GM18517 (cell line): ENCODE measurements around the gene DLGAP1.

Source experiments
- ATAC-seq: cut with Tn5 transposase; IDR thresholded peaks from one replicate; pipeline ENCODE4 v1.9.1; 2021; ENCODE audit warnings: mild to moderate bottlenecking, moderate library complexity; ENCODE audit not compliant: unreplicated experiment

DLGAP1 gene

DNA sequence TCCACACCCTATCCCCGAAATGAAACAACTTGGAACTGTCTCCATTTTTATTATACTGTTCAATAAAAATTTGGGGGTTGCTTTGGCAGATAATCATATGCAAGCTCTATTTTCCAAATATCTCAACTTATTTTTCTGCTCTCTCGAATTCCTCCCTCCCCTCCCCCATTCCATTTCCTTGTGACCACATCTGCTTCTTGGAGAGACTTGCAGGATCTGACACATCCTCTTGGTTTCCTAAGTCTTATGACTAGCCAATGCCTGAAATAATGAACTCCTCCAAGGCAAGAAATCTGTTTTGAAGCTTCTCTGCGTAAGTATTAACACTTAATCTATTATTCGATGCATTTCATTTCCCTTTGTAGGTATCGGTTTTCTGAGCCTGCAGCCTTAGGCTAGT is 989.1 kb downstream of the DLGAP1 start:
- ATAC-seq, result no peak

DNA sequence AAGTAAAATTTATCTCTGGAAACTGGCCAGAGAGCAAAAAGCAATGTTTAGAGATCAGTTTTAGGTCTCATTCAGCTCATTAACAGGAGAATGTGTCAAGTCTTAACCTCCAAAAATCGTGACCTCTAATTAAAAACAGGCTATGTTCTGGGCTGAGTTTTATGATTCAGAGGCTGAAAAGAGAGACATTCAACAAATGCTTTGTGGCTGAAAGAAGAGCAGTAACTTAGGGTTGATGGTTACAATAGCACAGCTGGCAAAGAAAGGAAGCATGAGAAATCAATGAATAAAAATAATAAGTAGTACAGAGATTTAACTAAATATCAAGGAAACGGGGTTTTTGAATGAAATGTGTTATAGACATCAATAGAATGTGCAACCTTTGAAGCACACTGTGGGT is 992.1 kb downstream of the DLGAP1 start:
- no peak for ATAC-seq

DNA sequence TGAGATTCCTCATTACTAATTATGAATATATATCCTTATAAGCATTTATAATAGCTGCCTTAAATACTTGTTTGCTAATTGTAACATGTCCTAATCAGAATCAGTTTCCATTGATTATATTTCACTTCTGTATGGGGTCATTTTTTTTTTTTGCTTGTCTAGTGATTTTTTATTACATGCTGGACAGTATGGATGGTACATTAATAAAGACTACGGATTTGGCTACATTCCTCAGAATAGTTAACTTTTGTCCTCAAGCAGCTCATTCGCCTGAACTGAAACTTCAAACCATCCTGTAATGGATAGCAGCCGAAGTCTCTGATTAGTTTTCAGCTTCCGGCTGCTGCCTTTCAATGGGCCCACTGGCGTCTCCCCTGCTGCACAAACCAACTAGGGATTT is 993.4 kb downstream of the DLGAP1 start:
- no peak for ATAC-seq

DNA sequence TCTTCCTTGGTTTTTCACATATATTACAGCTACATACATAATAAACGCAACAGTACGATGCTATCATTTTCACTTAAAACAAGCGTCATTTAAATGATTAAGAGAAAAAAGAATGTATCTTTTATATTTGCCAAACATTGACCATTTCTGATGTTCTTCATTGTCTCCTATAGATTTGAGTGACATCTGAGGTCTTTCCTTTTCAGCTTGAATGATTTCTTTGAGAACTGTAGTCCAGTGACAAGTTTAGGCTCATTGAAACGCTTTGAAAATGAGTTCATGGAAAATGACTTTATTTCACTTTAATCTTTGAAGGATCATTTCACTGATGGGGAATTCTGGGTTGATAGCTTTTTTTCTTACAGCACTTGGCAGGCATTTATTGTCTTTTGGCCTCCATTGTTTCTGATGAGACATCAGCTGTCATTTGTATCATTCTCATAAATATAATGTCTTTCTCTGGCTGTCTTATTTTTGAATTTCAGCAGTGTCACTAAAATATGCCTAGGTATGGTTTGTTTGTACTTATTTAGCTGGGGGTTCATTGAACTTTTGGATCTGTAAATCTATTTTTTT is 994.2 kb downstream of the DLGAP1 start:
- no peak for ATAC-seq

DNA sequence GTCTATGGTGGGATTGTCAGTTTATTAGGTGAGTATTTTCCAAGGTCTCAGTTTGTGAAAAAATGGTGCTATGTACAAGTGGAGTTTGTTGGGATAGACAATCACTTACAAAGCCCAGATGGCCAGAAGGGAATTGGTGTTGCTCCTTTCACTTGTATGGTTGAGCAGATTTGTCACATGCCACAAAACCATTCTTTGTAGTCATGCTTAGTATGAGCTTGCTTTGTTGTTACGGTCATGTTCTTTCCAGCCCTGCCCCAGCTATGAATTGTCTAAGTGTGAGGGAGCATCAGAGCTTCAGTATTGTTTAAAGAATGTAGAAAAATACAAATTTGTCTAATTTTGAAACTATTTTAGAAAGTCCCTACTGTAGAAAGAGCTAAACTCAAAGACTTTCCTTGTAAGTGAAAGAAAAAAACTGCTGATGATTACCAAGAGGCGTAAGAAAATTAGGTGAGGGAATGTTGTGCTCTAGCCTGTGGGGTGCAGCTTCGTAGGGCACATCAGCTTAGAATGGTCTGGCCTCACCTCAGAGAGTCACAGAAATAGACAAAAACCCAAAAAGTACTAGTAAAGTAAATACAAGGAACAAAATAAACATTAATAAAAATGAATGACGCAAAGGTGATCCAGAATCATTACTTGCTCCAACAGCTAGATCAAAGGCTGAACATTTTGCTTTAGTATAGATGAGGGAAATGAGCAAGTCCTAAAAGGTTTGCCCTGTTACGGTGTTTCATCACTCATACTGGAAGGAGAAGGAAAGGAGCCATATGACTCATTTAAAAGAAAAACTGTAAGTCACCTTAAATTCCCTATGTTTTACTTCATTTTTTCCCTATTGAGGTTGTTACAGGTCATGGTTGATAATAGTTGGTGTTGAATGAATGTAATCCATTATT is 995.9 kb downstream of the DLGAP1 start:
- ATAC-seq, result no peak

DNA sequence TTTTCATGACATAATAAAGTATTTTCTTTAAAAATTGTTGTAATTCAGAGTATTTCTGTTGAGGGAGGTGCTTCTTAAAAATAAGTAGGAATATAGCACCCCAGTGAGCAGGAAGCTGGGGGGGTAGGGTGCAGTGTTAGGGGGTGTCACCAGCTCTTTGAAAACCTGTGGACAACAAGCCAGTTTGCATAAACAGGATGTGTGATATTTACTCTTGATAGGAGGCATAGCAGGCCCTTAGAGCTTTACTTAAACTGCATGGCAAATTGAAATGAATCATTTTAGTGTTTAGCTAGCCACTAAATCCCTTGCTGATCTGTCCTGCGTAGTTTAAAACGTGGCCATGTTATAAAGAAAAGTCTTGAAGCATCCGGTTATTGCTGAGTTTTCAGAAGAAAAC is 996.7 kb downstream of the DLGAP1 start:
- ATAC-seq, result no peak

DNA sequence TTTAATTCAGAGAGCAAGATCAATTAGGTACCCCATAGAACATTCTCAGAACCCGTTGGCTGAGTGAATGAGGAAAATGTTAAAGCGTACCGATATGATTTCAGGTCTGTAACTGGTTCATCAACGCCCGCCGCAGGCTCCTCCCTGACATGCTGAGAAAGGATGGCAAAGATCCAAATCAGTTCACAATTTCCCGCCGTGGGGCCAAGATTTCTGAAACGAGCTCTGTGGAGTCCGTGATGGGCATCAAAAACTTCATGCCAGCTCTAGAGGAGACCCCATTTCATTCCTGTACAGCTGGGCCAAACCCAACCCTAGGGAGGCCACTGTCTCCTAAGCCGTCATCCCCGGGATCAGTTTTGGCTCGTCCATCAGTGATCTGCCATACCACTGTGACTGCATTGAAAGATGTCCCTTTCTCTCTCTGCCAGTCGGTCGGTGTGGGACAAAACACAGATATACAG is 997.8 kb downstream of the DLGAP1 start:
- ATAC-seq, result no peak

DNA sequence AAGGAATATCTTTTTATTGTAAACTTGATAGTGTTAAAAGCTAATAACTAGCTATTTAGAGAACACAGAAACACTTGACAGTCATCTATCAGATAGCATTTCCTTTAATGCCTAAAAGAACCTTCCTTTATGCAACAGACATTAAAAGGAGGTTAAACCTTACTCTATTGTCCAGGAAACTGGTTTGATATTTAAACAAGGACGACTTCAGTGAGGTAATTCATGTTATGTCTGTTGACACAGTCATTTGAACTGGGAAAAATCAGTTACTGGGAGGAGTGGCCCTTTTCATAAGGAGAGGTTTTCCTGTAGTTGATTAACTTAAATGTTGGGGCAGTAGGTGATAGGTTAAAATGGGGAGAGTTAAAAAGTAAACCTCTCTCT is 998.4 kb downstream of the DLGAP1 start:
- ATAC-seq, result no peak

DNA sequence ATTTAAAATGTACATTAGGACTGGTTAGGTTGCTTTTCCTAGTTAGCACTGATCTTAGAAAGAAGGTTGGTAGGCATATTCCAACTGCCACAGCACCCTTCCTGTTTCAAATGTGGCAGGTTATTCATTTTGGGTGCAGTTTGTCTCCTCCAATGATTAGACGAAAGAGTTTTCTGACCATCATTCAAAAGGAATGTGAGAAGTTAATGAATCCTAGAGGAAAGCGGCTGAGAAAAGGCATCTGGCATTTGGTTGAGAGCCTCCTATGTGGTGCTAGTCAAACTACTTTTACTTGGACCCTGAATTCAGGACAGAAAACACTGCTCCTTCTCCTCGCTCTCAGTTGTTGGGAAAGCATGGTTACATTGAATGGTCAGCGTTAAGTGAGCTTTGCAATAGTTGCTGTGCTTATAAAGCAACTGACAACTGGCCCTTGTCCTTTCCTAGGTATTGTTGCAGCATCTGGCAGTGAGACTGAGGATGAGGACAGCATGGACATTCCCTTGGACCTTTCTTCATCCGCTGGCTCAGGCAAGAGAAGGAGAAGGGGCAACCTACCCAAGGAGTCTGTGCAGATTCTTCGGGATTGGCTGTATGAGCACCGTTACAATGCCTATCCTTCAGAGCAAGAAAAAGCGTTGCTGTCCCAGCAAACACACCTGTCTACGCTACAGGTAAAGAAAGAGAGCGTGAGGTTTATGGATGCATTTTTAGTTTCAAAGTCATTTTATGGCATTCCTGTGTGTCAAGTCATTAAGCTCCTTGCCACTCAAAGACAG is 999.0 kb downstream of the DLGAP1 start:
- ATAC-seq, result no peak

DNA sequence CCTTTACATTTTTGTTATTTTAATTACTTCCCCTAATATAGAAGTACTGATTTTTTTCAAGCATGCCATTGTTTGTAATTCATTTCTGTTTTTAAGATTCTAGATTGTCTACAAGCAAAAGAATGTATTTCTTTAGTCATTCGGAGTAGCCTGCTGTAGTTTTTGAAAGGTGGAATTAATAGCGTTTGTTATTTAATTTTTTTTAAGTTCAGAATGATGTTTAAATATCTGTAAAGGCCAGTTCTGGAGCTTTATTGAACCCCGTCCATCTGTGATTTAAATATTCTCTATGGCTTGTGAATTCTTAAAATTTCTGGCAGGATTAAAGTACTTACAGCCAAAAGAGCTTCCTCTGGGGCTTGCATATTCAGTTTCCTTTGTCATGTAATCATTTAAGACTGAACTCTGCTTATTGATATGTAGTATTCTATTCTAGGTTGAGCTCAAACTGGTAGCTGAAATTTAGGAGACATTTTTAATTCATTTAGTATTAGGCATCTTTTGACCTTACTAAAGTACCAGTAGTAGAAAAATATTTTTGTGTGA is 999.9 kb downstream of the DLGAP1 start:
- no peak for ATAC-seq

DNA sequence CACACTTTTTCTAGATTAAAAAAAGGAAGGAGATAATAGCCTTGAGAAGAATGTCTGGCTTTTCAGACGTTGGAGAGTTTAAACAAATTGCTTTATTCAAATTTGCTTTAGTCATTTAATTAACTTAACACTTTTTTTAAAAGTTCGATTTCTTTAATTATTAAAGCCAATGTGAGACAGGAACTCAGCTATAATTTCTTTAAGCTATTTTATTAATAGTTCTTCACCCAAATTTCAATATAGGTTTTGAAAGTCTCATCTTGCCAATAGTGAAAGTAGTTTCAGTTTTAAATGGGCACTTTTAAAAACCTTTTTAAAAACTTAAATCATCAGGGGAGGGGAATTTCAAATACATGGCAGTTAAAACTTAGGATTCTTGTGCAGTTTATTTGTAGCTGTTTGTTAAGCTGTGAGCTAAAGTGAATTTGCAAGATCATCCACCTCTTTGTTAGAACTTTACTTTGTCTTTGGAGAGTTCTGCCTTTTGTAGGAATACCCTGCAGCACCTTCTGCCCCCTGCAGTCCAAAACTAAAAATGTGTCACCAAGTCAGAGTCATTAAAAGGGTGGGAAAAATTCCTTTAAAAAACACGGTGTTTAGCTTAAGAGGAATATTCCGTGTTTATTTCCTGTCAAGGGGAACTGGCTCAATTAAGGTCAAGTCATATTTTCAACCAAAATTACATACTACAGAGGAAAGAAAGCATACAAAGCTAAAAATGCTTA is 1000.6 kb downstream of the DLGAP1 start:
- ATAC-seq, result no peak

DNA sequence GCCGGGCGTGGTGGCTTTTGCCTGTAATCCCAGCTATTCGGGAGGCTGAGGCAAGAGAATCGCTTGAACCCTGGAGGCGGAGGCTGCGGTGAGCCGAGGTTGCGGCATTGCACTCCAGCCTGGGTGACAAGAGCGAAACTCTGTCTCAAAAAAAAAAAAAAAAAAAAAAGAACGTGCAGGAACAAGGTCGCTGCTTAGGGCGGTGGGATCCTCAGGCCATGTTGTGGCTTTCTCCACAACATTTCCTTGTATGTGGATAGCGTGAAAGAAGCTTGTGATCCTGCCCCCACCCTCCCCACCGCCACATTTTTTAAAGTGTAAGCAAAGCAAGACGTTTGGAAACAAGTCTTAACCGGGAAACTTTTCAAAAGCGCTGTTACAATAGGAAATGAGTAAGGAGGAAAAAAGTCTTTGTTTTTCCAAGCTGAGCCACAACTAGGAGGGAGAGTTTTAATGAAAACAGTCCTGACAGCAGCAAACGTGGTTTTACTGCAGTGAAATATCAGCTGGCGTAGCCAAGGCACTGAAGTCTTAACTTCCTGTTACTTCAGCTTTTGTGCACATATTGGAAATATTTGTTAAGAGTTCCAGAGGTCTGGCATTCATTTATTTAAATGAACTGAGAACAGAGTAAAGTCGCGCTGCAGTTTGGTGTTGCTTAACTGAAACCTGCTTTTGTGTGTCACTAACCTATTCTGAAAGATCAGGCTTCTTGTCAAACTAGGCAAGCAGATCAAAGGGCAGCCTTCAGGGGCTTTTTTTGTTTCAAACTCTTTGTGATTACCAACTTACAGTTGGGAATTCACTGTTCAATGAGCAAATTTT is 1001.4 kb downstream of the DLGAP1 start:
- ATAC-seq, result no peak

DNA sequence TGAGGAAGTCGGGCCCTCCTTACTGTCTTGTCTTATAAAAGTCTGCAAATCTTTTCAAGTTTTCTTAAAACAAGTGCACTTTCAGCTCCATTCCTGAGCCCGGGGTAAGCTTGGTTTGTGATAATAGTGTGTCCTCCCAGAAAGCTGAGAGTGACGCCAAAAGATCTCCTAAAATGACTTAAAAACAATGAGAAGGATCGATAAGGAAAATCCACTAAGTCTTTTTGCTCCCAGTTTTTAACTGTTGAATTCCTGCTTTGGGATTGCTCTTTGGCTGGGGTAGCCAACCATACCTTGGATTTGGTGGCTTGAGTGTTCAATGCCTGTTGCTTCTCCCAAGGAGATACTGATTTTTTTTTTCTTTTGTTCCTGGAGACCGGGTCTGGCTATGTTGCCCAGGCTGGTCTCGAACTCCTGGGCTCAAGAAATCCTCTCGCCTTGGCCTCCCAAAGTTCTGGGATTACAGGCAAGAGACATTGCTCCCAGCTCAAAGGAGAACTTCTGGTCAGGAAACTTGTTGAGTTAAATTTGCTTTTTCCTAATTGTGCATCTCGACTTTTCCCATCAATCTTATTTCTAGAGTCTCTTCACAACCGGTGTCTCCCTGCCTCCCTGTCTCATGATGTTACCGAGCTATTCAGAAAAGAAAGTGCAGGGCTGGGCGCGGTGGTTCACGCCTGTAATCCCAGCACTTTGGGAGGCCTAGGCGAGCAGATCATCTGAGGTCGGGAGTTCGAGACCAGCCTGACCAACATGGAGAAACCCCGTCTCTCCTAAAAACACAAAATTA is 1002.2 kb downstream of the DLGAP1 start:
- no peak for ATAC-seq

DNA sequence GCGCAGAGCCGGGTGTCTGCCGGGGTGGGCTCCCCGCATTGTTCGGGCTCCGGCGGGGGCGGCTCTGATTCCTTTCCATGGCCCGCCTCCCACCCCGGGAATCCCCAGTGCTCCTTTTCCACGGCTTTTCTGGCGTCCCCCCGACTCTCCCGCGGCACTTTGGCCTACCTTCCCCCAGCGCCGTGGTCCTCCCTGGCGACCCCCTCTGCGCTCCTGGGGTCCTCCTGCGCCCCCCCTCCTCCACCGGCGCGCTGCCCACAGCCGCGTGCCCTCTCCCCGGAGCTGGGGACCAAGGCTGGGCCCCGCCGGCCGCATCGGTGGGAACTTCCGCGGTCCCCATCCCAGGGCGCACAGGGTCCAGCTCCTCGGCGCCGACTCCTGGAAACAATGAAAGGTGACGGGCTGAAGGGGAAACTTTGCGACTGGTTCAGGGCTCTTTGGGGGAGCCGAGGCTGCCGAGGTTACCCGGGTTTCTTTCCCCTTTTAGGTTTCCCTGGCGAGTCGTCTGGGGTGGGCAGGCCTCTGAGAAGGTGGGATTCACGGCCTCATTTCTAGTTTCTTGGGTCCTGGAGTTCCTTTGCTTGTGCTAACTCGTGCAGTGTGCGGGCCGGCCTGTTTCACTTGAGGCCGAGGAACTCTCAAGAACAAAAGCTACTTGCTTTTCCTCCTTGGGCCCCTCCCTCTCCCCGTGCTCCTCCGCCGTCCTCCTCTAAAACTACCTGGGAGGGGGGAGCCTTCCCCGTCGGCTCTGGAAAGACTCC is 1002.9 kb downstream of the DLGAP1 start:
- ATAC-seq, result no peak

DNA sequence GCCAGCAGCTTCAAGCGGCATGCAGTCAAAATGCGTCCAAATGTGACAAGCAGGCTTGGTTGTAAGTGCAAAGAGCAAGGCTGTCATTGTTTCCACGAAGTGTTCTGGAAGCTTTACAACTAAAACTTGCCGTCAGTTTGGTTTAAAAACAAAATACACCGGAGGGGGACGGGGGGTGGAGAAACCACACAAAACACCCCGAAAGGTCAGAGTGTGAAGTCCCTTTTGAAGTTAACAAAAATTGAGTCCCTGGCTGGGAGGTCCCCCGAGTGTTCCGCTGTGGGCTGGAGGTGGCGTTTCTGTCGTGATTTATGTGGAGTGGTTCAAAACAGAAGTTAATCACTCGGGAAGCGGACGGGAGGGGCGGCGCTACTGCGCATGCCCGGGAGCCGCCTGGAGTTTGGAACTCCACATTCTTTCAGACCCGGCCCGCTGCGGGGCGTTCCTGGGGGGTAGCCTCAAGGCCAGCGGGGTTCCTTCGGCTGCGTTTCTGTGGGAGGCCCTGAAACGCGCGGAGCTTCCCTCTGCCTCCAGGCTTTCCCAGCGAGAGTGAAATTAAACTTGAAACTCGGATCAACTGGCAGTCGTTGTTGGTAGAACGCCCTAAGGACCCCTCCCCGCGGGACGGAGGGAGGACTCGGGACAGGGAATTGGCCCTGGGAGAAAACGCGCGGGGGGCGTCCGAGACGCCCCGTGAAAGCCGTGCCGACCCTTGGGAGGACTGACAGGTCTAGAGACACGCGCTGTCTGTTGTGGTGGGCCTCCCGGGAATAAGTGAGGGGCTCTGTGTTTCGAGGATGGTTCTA is 1003.7 kb downstream of the DLGAP1 start:
- no peak for ATAC-seq

DNA sequence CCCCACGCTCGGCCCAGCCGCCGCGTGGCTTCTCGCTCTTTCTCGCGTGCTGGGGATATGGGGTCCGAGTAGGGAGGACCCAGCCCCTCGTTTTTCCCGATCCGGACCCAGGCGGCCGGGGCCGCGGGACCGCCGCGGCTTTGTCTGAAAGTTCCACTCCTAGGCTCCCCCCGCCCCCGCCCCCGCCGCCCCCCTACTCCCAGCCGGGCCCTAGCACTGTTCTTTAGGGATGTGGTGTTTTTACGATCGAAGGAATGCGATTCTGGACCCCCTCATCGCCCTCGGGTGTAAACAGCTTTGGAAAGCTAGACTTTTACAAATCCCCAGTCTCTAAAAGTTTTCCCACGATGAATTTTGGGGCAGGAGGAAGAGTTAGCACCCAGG is 1004.3 kb downstream of the DLGAP1 start:
- ATAC-seq, result no peak

DNA sequence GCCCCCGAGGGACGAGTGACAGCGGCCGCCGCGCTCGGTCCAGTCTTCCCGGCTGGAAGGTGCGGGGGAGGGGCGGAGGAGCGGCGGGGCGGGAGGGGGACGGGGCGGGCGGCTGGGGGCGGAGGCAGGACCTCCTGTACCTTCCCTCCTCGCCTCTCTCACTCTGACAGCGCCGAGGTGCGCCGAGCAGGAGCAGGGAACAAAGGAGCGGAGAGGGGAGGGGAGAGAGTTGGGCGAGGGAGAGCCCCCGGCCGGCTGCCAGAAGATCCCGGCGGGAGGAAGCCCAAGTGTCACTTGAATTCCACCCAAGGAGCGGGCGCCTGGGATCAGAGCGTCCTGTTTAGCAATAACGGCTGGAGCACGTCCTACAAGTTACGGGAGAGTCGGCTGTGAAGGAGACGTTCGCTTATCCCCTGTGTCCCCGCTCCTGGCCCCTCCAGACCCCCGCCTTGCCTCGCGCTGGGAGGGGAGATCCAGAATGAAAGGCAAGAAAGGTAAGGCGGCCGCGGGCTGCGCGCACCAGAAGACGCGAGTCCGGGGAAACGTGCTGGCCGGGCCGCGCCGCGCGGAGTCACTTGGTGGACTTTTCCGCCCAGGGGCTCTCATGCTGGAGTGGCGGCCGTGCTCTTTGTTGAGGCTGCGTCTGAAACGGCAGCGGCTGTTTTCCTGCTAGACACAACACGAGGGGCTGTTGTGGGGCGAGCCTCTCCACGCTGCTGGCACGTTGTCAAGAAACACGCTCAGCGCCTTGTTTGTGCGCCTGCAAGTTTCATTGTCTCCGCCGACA is 1004.9 kb downstream of the DLGAP1 start, which contains the start of gene TGIF1:
Gene TGIF1 (plus strand): TSS at position 161 of the 787 bp plus-strand sequence. CDS start 318 bp downstream, at position 479.
- no peak for ATAC-seq
